ENCODE measurements around the gene BEAN1.

The BEAN1 gene

DNA sequence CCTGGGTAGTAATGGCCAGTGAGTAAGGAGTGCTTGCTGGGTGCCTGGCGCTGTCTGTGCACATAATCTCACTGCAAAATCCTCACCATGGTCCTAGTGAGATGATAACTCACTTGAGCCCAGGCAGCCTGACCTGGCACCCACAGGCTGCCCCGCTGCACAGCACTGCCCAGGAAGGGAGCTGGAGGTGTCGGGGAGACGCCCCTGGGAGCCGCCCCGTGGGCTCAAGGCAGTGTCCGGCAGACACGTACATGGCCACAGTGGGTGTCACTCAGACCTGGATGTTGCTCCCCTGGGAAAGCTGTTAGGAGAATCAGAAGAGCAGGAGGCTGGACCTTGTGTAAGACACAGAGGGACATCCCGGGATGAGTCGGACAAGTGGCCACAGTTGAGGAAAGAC is 44.2 kb downstream of the BEAN1 start:
- no peak for DNase-seq

DNA sequence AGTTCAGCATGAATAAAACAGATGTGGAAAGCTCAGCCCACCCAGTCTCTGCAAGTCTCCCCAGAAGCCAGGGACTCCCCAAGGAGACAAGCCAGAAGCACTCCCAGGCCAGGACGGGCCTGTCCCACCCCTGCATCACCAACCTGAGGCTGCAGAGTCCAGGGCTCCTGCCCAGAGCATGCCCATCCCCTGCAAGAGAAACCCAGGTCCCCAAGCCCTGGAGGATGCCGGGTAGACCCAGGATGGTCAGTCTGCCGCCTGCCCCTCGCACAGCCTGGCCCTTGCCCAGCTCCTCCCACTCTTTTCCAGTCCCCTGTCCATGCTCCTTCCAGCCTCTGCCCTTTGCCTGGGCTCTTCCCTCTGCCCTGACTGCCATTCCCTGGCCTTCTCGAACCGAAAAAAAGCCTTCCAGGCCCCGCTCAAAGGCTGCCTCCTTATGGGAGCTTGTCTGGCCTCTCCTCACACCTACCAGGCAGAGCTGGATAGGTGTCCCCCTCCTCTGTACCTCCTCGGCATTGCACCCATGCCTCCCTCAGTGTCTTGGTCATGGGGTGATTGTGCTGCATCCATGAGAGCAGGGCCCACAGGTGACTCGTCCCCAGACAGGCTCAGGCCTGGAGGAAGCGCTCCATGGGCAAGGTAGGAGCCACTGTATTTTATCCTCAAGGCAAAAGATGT is 44.8 kb downstream of the BEAN1 start:
- no peak for DNase-seq

DNA sequence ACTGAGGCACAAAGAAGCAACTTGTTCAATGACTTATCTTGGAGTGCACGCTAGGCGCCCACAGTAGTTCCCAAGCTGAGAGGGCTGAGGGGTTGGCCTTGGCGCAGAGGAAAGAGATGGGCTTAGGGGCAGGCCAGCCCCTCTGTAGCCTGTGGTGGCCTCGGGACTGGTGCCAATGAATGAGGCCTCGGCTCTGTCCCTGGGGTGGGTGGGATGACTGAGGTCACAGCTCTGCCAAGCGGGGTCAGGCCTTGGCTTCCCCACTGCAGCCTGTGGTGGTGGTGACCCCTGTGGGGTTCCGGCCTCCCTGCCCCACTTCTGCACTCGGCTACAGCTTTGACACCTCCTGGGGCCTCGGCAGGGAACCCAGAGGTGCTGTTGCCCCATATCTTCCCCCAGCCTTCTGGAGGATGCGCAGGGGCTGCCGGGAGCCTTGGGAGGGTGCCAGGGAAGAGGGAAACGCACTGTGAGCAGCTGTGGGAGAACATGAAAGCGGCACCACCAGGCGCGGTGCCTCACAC is 46.0 kb downstream of the BEAN1 start:
- DNase-seq: no peak

DNA sequence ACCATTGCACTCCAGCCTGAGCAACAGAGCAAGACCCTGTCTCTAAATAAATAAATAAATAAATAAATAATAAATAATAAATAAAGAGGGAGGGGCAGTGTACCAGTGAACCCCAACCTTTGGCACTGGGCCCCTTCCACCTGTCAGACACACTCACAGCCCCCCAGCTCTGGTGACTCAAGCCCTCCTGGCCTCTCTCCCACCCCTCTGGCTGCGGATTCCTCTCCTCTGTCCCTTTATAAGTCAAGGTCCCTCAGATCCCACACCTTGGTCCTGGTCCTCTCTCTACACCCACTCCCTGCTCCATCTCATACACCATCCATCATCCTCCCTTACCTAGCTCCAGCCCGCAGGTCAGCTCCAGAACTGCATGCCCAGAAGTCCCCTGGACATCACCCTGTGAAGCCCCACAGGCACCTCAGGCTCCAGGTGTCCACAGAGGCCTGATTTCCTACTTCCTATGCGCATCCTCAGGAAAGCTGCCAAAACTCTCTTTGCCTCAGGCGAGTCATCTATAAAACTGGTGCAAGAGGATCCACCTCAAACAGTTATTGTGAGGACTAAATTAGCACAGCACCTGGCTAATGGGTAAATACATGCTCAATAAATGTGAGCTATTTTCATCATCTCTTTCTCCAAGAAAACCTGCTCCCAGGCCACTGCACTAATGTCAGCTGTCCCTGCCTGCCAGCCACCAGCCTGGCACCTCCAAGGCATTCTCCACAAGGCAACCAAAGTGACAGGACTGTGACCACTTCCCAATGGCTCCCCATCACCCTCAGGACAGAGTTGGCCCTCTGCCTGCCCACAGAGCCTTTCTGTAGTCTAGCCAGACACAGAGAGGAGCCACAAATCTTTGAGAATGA is 46.8 kb downstream of the BEAN1 start:
- DNase-seq: no peak

DNA sequence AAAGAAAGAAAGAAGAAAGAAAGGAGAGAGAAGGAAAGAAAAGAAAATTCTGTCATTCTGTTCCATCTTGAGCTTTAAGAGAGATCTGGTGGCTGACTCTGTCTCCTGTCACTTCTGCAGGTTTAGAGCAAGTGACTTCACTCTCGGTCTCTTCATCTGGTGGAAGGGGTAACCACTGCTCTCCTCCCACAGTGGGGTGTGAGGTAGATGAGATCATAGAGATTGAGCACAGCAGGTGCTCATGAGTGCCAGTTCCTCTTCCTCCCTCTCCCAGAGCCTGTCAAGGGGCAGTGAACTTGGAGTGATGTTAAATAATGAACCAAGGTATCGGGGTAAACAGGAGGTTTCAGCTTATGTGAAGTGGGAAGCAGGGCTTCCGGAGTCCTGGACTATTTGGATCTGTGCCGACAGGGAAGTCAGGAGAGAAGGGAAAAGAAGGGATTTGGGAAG is 47.7 kb downstream of the BEAN1 start:
- DNase-seq: peak; percentile 59

DNA sequence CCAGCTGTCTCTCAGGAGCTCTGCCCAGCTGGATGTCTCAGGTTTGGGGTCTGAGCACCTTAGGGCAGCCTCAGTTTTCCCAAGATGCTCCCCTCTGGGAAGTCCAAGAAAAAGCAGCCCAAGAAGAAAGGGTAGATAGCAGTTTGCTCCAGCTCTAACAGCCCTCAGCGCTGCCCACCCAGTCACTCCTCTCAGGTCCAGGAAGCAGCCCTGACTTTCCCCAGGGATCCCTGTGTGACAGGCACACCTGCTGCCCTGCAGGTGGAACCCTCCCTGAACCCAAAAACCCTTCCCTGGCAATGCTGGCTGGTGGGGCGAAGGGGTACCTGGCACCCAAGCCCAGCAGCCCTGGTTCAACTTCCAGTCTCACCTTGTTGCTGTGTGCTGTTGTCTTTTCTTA is 48.1 kb downstream of the BEAN1 start:
- no peak for DNase-seq

DNA sequence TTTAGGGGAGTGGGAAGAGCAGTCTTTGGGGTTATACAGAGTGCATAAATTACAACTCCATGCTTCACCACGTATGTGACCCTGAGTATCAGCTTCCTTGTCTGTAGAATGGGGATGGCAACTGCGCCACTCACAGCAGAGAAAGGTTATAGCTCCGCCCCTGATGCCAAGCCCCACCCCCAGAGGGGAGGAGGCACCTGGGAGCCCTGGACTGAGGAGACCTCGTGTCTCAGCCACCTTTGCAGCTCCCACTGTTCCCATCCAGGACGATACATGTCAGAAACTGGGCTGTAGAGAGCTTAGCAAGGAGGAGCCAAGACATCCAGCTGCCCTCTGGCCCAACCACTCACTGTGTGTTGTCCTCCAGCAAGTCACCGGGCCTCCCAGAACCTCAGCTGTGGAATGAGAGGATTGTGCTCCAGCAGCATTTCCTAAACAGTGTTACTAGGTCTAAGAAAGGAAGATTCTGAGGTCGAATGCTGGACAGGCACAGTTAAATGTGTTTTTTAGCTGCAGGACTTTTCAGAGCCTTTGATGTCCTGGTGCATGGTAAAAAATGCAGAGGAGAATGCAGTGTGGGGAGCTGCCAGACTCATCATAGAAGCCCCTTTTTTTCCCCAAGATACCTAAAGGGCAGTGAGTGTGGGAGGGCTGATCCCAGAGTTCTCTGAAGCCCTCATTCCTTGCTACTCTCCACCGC is 49.4 kb downstream of the BEAN1 start:
- DNase-seq: peak; percentile 71

DNA sequence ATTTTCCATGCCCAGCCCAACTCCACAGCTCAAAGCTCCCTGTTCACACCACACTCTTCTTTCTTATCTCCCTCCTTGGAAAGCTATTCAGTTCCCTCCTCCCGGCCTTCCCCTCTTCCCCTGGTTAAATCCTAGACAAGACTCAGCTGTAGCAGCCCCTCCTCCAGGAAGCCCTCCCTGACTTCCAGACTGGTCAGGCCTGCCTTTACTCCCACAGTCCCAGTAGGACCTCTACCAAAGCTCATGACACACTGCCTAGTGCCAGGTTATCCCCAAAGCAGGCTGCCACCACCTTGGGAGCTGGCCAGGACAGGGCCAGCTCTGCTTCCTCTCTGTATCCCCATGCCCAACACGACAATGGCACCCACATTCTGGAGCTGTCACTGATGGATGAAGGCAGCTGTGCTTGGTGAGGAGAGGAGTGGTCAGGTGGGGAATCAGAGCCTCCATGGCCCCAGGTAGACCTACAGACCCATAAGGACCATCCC is 50.0 kb downstream of the BEAN1 start:
- no peak for DNase-seq

DNA sequence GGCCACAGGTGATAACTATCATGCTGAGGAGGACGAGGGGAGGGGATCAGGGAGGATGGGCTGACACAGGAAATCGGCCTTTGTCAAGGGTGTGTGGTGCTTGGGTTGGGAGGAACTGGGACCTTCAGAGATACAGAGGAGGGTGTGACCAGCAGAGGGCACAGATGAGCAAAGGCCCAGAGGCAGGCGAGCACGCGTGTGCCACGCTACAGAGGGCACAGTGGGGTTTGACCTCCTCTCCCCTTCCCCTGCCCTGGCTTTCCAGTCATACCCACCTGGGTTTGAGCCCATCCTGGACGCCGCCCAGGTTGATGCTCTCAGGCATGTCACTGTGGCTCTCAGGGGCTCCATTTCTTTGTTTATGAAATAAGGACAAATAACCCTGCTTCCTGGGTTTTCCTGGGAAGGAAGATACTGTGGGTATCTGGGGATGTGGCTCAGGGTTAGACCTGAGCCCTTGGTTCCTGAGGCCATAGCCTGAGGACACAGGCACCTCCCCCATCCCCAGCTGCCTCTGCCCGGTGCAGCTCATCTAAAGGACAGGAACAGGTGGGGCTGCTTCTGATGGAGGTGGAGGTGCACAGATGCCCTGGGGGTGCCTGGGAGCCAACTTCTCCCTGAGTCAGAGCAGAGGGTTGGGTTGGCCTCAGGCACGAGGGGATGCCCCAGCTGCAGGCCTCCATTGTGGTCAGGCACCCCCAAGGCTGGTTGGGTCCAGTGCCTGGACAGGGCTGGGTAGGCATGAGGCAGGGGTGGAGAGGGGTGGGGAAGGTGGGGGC is 51.8 kb downstream of the BEAN1 start:
- DNase-seq: peak; percentile 90

DNA sequence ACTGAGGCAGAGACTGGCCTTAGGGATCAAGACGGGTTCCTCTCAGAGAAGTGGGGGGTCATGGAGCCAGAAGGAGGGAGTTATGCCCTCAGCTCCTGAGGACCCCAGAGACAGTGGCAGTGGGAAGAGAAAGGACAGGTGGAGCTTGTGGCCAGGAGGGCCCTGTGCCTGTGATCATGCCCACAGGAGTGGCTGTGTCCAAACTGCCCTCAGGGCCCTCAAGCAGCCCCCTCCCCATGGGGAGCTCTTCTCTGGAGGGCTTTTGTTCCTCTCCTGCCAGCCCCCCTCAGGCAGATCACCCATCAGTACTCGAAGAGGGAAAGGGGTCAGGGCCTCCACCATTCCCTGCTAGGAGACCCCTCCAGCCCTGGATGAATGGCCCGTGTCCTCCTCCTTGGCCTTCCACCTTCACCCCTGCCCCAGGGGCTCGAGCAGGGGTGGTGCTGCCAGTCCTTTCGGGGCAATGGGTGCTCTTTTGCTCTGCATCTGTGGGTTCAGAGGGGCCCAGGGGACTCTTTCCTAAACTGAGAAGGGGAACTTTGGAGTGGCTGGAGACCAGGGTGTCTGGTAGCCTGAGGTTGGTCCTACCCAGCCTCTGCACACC is 52.7 kb downstream of the BEAN1 start:
- DNase-seq: no peak

DNA sequence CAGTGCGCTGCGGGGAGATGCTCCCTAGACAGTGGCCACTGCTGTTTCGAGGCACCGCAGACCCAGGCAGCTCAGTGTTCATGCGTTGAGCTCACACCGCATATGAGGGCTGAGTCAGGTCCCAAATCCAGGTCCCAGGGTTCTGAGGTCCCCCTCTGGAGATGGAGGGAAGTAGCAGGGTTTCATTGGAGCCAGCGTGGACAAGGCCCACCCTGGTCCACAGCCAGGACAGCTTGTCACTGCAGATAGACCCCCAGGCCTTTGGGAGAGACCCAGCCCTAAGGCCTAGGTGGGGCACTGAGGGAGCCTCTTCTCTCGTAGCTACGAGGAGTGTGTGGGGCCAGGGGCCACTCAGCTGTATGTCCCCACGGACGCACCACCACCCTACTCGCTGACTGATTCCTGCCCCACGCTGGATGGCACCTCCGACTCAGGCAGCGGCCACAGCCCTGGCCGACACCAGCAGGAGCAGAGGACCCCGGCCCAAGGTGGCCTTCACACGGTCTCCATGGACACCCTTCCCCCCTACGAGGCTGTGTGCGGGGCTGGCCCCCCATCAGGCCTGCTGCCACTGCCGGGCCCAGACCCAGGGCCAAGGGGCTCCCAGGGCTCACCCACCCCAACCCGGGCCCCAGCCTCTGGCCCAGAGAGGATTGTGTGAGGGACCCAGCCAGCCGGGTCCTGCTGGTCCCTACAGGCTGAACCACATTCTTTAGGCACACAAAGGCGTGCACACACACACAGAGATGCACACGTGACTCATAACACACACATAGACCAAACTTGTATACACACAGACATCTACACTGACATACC is 53.4 kb downstream of the BEAN1 start:
- no peak for DNase-seq

DNA sequence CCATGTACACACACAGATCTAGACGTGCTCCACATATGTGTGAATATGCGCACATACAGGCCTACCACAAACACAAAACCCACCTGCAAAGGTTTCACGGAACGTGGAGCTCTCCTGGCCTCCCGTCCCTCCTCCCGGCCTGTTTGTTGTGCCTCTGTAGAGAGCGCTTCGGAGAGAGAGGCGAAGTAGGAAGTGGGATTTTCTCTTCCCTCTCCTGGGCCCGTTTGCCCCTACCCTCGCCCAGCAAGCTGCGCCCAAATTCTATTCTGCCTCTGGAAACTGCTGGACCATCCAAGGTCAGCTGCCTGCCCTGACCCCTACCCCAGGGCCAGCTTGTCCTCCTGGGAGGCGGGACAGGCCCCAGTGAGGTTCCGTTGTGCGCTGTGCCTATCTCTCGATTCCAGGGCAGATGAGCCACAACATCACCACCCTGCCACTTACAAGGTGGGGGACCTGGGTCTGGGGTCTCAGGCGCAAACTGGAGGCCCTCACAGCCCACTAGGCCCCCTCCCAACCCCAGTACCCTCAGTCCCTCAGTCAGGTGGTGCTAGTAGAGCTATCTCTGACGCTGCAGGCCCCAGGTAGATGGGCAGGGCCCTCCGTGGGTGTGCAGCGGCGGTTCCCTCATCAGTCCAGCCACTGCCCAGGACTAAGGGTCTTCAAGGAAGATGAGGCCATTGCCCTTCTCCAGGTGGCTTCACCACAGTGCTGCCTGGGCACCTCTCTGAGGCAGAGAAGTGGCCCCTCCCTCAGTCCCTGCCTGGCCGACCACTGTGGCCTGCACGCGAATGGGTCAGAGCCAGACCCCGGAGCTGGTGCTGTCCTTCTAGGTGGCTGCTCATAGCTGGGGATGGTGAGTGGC is 54.2 kb downstream of the BEAN1 start:
- no peak for DNase-seq

DNA sequence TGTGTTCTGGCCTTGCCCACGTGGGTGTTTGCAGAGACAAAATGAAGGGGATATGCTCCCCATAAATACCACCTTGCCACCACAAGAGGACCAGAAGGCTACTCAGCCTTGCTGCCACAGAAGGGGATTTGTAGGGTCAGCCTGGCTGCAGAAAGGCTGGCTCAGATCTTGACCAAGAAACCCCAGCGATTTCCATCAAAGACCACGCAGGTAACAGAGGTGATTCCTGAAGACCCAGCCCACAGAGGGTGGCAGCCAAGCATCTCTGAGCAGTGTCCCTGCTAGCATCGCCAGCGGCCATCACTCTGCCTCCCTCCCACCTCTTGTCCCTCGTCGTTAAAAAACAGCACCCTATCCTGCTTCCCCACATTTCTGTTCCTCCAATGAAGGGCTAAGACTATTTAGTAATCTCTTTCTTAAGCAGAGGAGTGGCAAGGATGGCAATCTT is 54.9 kb downstream of the BEAN1 start:
- DNase-seq: no peak

DNA sequence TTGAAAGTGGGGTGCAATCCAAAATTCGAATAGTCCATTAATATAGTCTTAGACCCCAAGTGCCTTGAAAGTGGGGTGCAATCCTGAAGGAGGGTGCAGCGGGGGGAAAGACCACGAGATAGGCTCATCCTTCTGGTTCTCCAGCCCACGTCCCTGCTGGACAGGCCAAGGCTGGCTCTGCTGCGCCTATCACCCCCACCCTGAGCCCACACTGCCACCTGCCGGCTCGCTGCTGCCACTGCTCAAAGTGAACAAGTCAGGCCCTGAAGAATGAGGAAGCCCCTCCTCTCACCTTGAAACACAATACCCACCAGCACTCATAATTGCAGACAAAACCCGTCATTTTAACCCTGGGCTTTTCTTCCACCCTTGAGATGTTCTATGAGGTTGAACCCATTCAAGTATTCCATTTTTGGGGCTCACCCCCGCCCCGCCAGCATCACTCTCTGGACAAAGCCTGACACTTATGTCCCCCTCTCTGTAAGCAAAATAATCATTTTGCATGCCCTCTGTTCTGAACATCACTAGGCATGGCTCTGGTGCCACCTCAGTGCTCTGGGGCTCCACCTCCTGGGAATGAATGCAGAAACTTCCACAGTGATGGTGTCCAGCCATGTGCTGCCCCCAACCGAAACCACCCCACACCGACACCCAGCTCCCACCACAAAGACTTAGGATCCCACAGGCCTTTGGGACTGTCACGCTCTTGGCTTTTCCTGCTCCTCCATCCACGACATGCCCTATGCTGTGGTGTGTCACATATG is 56.8 kb downstream of the BEAN1 start:
- DNase-seq: peak; percentile 84

DNA sequence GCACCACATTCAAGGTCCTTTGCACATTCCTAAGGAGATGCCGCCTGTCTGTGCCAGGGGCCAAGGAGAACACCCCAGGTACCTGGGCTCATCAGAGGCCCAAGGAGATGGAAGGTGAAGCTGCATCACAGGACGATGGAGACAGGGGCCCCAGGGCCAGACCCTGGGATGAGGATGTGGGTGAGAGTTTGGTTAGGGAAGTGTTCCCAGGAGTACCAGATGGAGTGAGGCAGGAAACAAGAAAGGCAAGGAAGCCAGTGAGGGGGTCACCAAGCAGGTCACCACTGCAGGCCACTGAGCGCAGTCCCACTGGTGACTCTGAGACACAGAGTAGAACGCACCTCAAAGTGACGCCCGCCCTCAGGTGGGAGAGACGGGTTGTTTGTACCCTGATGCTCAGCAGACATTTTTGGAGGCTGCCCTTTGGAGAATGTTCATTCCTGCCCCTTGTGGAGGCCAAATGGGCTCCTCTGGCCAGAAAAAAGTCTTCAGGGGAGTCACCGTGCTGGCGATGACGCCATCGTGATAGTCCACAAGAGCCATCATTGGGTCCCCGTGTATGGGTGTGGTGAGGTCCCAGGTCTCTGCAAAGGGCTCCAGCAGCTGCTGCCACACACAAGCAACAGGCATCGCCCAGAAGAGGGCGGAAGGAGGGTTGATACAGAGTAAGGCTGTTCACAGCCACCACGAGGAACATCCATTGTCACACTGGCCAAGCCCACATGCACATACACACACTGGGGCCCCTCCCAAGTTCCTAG is 57.5 kb downstream of the BEAN1 start:
- DNase-seq: no peak

DNA sequence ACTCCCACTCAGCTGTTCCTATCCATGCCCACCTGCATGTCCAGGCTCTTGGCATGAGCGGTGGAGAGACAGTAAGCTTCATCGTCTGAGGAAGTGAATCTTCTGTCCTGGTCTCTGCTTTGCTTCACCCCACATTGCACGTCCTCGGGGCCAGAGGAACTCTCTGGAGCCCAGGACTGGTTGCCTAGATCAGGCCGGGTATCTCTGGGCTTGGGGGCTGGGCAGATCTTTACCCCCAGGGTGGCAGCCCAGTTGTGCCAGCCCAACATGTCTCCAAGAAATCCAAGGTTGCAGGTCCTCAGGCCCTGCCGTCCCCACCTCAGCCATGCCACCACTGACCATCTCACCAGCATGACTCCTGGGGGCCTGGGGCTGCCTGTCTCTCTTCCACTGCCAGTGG is 58.3 kb downstream of the BEAN1 start:
- no peak for DNase-seq

DNA sequence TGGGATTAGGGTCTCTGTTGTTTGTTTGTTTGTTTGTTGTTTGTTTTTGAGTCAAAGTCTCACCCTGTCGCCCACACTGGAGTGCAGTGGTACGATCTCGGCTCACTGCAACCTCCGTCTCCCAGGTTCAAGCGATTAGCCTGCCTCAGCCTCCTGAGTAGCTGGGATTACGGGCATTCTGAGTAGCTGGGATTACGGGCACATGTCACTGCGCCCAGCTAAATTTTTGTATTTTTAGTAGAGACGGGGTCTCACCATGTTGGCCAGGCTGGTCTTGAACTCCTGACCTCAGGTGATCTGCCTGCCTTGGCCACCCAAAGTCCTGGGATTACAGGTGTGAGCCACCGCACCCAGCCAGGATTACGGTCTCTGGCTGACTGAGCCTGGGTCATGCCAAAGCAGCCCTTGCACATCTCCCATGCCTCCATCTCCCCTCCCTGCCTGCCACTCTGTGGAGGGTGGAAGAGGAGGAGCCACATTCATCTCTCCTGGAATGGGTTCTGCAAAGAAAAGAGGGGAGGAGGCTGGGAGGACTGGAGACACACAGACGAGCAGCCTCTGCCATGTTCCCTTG is 59.2 kb downstream of the BEAN1 start:
- no peak for DNase-seq

All from stimulated activated CD4-positive, alpha-beta T cell treated with anti-CD3 and anti-CD28 coated beads, Interleukin-15, amount 100 ng/mL, for 24 hours (primary cell).